Heart left ventricle (tissue), 16 donors: ENCODE results near the gene RSPRY1. TPM values are rescaled to one million over a fixed set of nuclear protein-coding genes. Genes with fewer than 3 reads are reported as not detected.

ENCODE experiments used
- ATAC-seq, 4 donors: fragments of 200-7000 bp; cut with Tn5 transposase; one replicate each; pipeline ENCODE4 v1.9.1; 2020 to 2022; ENCODE audit warnings: moderate library complexity in 4 of 4, mild to moderate bottlenecking in 3 of 4, moderate number of reproducible peaks in 1 of 4
- DNase-seq, 5 donors: peaks; one replicate each; pipeline ENCODE4 v3.0.0-alpha.2; 2020
- H3K27ac ChIP-seq, 12 donors: fragments of 200-600 bp; sonication (generic) in 4 of 12; one replicate each; pipeline versions ENCODE4 v1.5.0 to v1.8.0; 2016 to 2022; ENCODE audit warnings: mild to moderate bottlenecking in 2 of 12
- H3K27me3 ChIP-seq, 9 donors: fragments of 200-600 bp; sonication (generic) in 2 of 9; one replicate each; pipeline versions ENCODE4 v1.5.1 to v1.8.0; 2016 to 2022; ENCODE audit warnings: mild to moderate bottlenecking in 3 of 9
- H3K36me3 ChIP-seq, 9 donors: fragments of 200-600 bp; sonication (generic) in 2 of 9; one replicate each; pipeline versions ENCODE4 v1.5.0 to v1.8.0; 2018 to 2022; ENCODE audit warnings: mild to moderate bottlenecking in 2 of 9
- H3K4me1 ChIP-seq, 12 donors: fragments of 200-600 bp; sonication (generic) in 4 of 12; one replicate each; pipeline versions ENCODE4 v1.5.0 to v1.8.0; 2016 to 2022; ENCODE audit warnings: mild to moderate bottlenecking in 3 of 12
- H3K4me3 ChIP-seq, 12 donors: fragments of 200-600 bp; sonication (generic) in 4 of 12; one replicate each; pipeline versions ENCODE4 v1.5.0 to v1.8.0; 2017 to 2022; ENCODE audit warnings: mild to moderate bottlenecking in 9 of 12, moderate library complexity in 4 of 12
- H3K9me3 ChIP-seq, 12 donors: fragments of 200-600 bp; sonication (generic) in 4 of 12; one replicate each; pipeline versions ENCODE4 v1.5.0 to v1.8.0; 2016 to 2022; ENCODE audit warnings: mild to moderate bottlenecking in 1 of 12
- POLR2A ChIP-seq, 2 donors: fragments of 450-650 bp; IDR thresholded peaks; one replicate each; pipeline ENCODE4 v1.6.1; 2017; ENCODE audit warnings: antibody characterized with exemption in 2 of 2, mild to moderate bottlenecking in 2 of 2, moderate library complexity in 2 of 2
- WGBS, 4 donors: extraction: QIAGEN DNeasy Blood & Tissue Kit in 2 of 4; methylation state at CpG; one replicate each; pipeline versions ENCODE4 v1.1.5 to v1.1.7; 2013 to 2018; 5-methylcytosine and 5-hydroxymethylcytosine counted together
- intact Hi-C, 10 donors: fragments of 100-400 bp; cut with DNase I; formaldehyde crosslinking; loops; one replicate each; pipeline versions ENCODE4 v1.11.1 to v1.14.2; 2022
- polyA plus RNA-seq, 2 donors: library from polyadenylated mRNA; stranded (reverse); fragments of 200-250 nt; gene quantifications; one replicate each; pipeline ENCODE4 v1.2.3, GENCODE V29; 2013
- total RNA-seq, 9 donors: library from RNA; depleted of rRNA in 2 of 9; stranded (reverse); fragments of >200 nt in 2 of 9; fragmentation: NEBNext Ultra II Directional in 3 of 9; extraction: Animal tissue kit (Norgen Biotek cat#: 25700) in 3 of 9; gene quantifications; one replicate each; pipeline versions ENCODE4 v1.1.0 to v1.2.4, GENCODE V29; 2016 to 2023
- TF ChIP-seq, protein P1 (sequence below), 12 donors: fragments of 200-600 bp; sonication (generic) in 4 of 12; IDR thresholded peaks; one replicate each; pipeline versions ENCODE4 v1.5.0 to v1.8.0; 2018 to 2022; ENCODE audit warnings: antibody characterized with exemption in 12 of 12, mild to moderate bottlenecking in 5 of 12
- donor health status: ischemic (EF 13 %, LVEDD 7.1; RV severe dilation, severe dysfunction).
- donor health status: healthy with polysubstance abuse.
- donor health status: DM: no; HTN: yes; CAD: no.
- donor health status: DM: no; HTN: no; CAD: no.
- donor health status: ischemic (EF 25% LVEDD 6.9; RV normal size, moderate dysfunction).
- donor health status: ischemic (EF 25% LVEDD 5.7; RV mildly dilated, moderate dysfunction).
- donor health status: healthy.
- donor health status: DM: yes; HTN: yes; CAD: no.
- donor health status: ischemic (EF 35%, LVEDD 5.7; RV mildly dilated, moderate dysfunction).
- donor health status: nonischemic (EF 11% LVEDD 7.7; RV severe dilation, severe dysfunction).
- donor health status: DM: yes; HTN: yes; CAD: no.
- donor health status: PGD.
- donor health status: ischemic (EF 29% LVEDD 5.4; RV normal size, mild dysfunction).
- donor health status: nonischemic (EF 23%, LVEDD 6.1; RV moderate dilation, normal function).

Gene RSPRY1
- total and polyA plus RNA-seq, 11 donors, result 5.4 to 22.9 (median 17.1) TPM

DNA sequence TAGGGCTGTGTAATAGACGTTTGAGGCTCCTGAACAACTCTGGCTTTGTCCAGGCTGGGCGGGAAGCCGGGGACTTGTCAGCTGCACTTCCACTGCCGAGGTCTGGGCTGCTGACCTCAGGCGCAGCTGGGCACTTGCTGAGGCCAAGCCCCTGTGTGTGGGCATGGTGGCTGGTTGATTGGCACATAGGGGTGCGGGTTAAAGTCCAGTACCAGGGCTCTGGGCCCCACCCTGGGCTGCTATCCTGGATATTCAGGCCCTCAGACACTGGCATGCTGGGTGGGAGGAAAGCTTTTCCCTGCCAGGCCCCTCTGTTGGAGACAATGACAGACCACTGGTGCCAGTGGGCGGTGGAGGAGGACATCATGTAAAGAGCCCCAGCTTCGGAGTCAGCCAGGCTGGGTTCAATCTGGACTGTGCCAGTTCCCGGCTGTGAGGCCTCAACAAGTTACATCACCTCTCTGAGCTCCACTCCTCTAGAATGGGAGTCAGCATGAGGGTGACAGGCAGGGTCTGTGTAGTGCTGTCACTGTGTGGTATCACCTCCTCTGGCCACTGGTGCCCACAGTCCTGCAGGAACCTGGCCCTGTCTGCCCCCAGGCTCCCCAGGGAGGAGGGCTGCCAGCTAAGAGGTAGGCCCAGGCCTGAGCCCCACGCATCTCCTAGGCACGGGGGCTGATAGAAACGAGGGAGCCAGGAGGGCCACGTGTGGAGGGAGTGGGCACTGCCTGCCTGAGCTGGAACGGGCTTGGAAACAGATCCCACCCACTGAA is 42.8 kb upstream of the RSPRY1 start:
- 74 to 86% (median 84%) methylated on average over 13 to 14 of the region's 14 CpGs for WGBS, 4 donors
- no peak for DNase-seq
- no peak overlapping the region for H3K4me3 ChIP-seq
- TF ChIP-seq, protein P1, sequence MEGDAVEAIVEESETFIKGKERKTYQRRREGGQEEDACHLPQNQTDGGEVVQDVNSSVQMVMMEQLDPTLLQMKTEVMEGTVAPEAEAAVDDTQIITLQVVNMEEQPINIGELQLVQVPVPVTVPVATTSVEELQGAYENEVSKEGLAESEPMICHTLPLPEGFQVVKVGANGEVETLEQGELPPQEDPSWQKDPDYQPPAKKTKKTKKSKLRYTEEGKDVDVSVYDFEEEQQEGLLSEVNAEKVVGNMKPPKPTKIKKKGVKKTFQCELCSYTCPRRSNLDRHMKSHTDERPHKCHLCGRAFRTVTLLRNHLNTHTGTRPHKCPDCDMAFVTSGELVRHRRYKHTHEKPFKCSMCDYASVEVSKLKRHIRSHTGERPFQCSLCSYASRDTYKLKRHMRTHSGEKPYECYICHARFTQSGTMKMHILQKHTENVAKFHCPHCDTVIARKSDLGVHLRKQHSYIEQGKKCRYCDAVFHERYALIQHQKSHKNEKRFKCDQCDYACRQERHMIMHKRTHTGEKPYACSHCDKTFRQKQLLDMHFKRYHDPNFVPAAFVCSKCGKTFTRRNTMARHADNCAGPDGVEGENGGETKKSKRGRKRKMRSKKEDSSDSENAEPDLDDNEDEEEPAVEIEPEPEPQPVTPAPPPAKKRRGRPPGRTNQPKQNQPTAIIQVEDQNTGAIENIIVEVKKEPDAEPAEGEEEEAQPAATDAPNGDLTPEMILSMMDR (IDR thresholded peaks at IDR 0.05), result no peak
- TF ChIP-seq POLR2A (IDR thresholded peaks at IDR 0.05), result no peak
- intact Hi-C loops, result loop anchor here in 5 of 10 donors (5.0 to 10.0 kb wide), 2 partner anchors 36 to 49 kb away; partner anchors contain the start of gene CPNE2 (in 3 of the 5)
- peaks cover 10 to 90% (median 60%) of the 10 kb centered on the region in 12 donors for H3K4me1 ChIP-seq
- H3K27me3 ChIP-seq, result no peaks in the 10 kb centered on the region
- ATAC-seq, result no peak
- peaks cover 0 to 5% (median 0%) of the 10 kb centered on the region in 9 donors for H3K36me3 ChIP-seq
- peak overlapping the region in 8 of 12 donors; percentile 28 to 88 (median 68) for H3K27ac ChIP-seq
- H3K9me3 ChIP-seq, result no peaks in the 10 kb centered on the region

DNA sequence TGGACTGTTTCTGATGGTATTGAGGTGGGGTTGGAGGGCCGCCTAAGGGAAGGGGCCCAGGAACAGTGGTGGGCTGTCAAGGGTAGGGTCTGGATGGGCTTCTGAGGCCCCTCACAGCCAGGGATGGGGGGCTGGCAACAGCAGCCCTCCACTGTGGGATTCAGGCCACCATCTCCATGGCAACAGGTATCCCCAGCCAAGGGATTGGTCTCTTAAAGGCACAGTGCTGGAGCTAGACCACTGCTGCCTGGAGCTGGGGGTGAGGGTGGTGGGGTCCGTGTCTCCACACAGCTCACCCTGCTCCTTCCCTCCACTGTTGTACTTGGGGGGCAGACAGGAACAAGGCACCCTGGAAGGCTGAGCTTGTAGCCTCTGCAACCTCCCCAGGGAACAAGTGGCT is 42.1 kb upstream of the RSPRY1 start:
- WGBS, 4 donors, result 83 to 95% (median 89%) methylated on average over 1 to 2 of the region's 2 CpGs
- Histone ChIP-seq H3K36me3 (peaks cover 0 to 11% (median 0%) of the 10 kb centered on the region in 9 donors), H3K27ac (peak overlapping the region in 11 of 12 donors; percentile 40 to 88 (median 55)), H3K9me3 (no peaks in the 10 kb centered on the region), H3K4me1 (peaks cover 10 to 97% (median 67%) of the 10 kb centered on the region in 12 donors), H3K27me3 (no peaks in the 10 kb centered on the region), H3K4me3 (no peak overlapping the region)
- no peak for DNase-seq
- intact Hi-C loops, result loop anchor here in 5 of 10 donors (5.0 to 10.0 kb wide), 2 partner anchors 37 to 49 kb away; partner anchors contain the start of gene CPNE2 (in 3 of the 5)
- ATAC-seq, result no peak
- TF ChIP-seq POLR2A (IDR thresholded peaks at IDR 0.05), result no peak
- TF ChIP-seq, protein P1 (IDR thresholded peaks at IDR 0.05), result no peak

DNA sequence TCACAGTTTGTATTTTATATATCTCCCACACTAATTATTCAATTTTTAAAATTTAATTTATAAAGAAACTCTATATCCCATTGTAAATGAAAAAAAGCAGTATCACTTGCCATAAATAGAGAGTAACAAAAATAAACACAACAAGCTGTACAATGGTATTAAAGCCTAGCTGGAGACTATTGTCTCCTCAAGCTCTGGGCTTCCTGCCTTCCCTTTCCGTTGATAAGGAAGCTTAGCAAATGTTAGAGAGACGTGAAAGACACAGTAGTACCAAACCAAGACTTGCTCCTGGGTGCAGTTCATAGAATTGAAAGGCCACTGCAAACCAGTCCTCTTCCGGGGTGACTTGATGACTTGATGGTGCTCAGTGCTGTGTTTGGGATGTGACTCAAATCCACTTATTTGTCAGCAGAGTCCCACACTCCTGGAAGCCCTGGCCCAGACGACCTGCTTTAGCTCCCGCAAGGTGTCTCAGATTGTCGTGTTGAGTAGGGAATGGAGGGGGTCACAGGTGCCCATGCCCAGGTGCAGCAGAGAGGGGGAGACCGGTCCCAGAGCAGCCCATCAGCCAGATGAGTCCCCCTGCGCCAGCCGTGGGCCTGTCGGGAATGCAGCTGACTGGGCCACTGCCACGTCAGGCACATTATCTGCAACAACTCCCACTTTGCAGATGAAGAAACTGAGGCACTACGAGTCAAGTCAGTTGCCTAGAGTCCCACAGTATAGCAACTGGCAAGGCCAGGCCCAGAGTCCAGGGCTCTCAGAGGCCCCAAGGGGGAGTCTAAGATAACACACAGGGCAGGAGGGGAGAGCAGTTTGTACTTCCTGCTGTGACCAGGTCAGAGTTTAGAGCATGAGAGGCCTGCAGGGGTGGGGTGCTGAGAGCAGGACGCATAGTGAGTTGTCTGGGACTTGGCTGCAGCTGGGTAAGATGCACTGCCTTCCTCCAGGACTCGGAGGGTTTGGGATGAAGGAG is 40.8 kb upstream of the RSPRY1 start:
- H3K9me3 ChIP-seq, result no peaks in the 10 kb centered on the region
- H3K4me3 ChIP-seq, result no peak overlapping the region
- H3K27ac ChIP-seq, result peak overlapping the region; percentile 38 to 88 (median 68)
- peaks cover 10 to 97% (median 66%) of the 10 kb centered on the region in 12 donors for H3K4me1 ChIP-seq
- WGBS, 4 donors, result 57 to 67% (median 61%) methylated on average over 10 to 14 of the region's 14 CpGs
- DNase-seq (no peak), ATAC-seq (peak; percentile 19 to 59 (median 24))
- intact Hi-C loops, result loop anchor here in 5 of 10 donors (5.0 to 10.0 kb wide), 3 partner anchors 48 to 53 kb away; partner anchors contain the start of gene CPNE2 (in 4 of the 5)
- H3K36me3 ChIP-seq, result peaks cover 0 to 23% (median 0%) of the 10 kb centered on the region in 9 donors
- TF ChIP-seq, protein P1 (IDR thresholded peaks at IDR 0.05), result no peak
- TF ChIP-seq POLR2A (IDR thresholded peaks at IDR 0.05), result no peak
- no peaks in the 10 kb centered on the region for H3K27me3 ChIP-seq
